Superior temporal gyrus (tissue), 1 donor: ENCODE data around the gene KCTD20.
"Not testable (repeated sequence)": the region's sequence is repeated elsewhere in the genome, so short reads cannot be mapped to it uniquely, and the experiment has no call there.

Experiments used
- DNase-seq: peaks from one replicate; pipeline ENCODE4 v3.0.0-alpha.2; 2016; ENCODE audit errors: extremely low spot score

Gene KCTD20

DNA sequence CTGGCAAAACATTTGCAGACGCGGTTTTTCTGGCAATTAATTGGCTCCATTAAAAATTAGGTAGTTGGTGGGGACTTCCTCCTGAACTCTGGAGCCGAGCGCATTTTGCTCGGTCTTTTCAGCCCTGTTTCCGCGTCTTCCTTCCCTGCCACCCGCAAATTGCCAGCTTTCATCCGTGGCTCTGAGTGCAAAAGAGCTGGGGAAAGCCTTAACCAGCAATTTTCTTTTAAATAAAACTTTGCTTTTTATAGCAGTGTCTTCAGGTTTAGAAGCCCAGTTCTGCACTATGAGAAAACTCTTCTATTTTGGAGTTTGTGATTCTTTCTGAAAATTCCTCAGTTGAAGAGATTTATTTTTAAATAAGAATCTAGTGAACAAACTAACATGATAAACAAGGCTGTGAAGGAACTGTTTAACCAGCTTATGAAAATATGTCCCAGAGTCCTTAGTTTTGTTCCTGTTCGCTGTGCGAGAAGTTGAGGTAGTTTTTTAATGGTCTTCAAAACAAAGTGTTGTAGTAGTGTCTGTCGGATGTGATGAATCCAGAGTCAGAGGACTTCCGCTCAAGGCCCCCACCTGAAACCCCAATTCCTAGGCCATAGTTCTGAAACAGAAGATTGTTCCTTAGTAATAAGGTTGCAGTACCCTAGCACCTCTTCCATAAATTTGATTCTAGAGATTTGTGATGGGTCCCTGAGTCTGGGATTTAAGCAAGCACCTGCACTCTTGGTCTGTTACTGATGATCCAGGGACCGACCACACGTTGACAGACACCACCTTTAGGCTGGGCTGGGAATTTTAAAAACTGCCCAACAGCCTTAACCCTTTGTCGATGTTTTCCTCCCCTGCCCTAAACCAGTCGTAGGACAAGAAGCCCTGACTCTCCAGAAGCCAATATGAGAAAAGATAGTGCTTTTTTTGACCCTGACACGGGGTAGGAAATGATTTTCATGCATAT lies 950 bp downstream of the KCTD20 start:
- DNase-seq, result peak; percentile 61

DNA sequence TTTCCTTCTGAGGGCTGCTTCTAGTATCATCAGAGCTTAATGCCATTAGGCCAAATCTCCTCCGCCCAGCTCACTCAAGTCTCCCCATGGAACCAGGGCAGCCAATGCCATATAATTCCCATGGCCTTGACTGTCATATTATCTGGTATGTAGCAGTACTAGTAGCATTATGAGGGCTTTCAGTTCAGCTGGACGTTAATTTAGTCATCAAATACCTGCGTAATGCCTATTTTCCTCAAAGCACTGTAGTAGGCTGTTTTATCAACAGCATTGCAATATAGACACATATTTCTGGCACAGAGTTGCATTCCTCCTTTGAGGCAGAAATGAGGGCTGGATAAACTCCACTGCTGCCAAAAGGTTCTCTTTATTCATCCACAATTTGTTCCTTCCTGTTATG lies 1.7 kb downstream of the KCTD20 start:
- DNase-seq, result no peak

DNA sequence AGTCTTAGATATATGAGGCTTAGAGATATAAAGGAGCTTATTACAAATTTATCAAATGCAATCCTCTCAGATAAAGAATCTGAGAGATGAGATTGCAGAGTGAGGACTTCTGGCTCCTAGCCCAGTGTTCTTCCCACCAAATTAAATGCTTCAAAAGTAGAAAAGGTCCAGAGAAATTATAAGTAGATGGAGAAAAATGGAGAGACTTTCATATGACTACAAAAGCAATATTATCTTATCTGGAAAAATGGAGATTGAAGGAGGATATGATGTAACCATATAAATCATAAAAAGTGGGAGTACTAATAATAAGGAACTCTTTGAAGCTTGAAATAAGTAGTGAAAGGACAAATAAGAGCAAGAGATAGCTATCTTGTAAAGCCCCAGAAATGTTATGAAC lies 2.8 kb downstream of the KCTD20 start:
- DNase-seq, result no peak

DNA sequence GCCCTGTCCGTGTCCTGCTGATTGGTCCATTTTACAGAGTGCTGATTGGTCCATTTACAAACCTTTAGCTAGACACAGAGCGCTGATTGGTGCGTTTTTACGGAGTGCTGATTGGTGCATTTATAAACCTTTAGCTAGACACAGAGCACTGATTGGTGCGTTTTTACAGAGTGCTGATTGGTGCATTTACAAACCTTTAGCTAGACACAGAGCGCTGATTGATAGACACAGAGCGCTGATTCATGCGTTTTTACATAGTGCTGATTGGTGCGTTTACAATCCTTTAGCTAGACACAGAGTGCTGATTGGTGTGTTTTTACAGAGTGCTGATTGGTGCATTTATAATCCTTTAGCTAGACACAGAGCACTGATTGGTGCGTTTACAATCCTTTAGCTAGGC lies 6.4 kb downstream of the KCTD20 start:
- DNase-seq, result not testable (repeated sequence)

DNA sequence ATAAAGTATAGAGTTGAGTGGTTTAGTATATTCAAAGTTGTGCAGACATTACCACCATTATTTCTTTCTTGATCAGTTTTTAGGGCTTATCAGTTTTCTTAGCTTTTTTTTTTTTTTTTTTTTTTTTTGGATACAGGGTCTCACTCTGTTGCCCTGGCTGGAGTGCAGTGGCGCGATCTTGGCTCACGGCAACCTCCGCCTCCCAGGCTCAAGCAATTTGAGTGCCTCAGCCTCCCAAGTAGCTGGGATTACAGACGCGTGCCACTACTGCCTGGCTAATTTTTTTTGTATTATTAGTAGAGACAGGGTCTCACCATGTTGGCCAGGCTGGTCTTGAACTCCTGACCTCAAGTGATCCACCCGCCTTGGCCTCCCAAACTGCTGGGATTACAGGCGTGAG lies 10.1 kb downstream of the KCTD20 start:
- not testable (repeated sequence) for DNase-seq

DNA sequence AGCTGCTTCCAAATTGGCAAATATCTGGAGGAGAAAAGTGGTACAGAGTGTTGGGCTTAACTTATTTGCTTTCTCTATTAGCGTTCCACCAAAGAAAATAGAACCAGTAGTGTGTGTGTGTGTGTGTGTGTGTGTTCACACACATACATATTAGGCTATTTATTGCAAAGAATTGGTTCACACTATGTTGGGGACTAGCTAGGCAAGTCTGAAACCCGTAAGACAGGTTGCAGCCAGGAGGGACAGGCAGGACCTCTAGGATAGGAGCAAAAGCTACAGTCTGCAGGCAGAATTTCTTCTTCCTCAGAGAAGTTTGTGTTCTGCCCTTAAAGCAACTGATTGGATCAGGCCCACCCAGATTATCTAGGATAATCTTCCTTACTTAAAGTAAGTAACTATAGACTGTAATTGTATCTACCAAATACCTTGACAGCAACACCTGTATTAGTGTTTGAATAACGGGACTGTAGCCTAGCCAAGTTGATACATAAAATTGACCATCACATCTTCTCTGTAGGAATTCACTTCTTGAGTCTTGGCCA lies 12.8 kb downstream of the KCTD20 start:
- peak; percentile 1 for DNase-seq

DNA sequence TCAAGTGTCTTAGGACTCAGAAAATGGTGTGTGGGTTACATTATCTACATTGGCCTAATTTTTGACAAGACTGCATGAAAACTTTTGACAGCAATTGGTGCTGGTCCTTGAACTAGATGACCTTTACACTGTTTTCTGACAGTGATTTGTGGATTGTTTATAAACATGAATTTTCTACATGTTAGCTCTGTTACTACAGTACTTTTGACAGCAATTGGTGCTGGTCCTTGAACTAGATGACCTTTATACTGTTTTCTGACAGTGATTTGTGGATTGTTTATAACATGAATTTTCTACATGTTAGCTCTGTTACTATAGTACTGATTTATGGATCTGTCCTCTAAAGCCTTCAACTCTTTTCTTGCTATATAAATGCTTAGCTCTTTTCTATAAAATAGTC lies 16.7 kb downstream of the KCTD20 start:
- no peak for DNase-seq

DNA sequence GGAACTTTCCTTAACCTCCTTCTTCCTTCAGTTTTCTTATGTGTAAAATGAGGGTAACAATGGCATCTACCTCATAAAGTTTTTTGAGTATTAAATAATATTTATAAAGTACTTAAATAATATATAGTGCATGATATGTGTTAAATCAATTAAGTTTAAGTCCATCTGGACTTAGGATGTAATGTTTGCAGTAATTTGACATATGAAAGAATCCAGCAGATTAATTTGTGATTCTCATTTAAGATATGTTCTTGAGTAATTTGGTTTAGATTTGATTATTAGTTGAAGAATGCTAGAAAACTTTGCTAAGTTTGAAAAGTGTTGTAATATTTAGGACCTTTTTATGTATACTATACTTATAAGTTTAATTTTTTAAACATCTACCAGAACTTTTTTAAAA lies 18.1 kb downstream of the KCTD20 start:
- no peak for DNase-seq

DNA sequence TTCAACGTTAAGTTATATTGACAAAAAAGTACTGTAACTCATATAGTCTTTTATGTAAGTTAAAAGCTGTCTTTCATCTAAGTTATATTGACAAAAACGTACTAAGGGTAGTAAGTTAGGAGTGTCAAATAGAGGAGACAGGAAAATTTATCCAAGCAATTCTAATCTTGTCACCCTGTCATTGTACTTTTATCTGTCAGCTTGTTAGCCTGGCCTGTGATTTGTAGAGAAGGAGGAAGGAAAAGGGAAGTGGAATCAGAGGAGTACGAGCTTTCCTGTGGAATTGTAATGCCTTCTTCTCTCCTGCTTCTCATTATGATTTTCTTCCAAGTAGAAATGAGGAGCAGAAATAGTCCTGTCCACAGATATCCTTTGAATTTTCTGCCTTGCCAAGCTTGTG lies 18.8 kb downstream of the KCTD20 start:
- no peak for DNase-seq

DNA sequence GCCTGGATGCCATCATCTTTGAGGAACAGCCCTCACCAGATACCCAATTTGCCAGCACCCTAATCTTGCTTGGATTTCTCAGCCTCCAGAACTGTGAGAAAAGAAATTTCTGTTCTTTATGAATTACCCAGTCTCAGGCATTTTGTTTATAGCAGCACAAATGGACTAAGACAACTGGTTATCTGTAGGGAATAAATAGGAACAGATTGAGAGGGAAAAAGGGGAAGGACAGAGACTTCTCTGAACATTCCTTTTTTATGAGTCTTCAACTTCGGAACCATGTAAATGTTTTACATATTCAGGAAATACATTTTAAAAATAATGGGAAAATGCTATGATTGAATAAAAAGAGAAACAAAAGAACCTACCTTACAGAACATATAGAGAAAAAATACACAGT lies 20.9 kb downstream of the KCTD20 start:
- DNase-seq, result no peak

DNA sequence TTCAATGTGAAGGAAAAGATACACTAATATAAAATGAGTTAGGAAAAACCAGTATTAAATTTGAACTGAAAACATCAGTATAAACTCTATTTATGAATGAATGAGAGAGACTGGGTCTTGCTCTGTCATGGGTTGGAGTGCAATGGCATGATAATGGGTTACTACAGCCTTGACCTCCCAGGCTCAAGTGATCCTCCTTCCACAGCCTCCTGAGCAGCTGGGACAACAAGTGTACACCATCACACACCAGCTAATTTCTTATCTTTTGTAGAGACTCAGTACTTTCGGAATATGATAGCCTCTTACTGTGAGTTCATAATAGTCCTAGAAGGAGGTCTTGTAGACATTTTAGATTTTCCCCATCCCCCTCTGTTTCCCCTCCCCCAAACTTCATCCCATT lies 21.4 kb downstream of the KCTD20 start:
- DNase-seq, result no peak

DNA sequence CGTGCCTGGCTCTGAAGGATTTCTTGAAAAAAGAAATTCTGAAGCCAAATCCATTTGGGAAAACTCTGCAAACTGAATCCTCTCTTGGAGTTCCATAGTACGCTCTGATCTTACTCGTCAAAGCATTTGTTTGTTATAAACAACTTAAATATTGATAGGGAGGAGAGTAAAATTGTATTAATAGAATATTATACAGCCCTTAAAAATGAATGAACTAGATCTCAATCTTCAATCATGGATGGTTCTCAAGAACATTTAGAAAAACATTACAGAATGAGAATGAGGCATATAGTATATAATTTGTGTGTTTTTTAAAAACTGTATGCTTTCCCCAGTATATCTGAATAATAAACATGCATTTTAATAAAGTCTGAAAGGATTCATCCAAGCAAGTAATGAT lies 24.8 kb downstream of the KCTD20 start:
- DNase-seq, result no peak

DNA sequence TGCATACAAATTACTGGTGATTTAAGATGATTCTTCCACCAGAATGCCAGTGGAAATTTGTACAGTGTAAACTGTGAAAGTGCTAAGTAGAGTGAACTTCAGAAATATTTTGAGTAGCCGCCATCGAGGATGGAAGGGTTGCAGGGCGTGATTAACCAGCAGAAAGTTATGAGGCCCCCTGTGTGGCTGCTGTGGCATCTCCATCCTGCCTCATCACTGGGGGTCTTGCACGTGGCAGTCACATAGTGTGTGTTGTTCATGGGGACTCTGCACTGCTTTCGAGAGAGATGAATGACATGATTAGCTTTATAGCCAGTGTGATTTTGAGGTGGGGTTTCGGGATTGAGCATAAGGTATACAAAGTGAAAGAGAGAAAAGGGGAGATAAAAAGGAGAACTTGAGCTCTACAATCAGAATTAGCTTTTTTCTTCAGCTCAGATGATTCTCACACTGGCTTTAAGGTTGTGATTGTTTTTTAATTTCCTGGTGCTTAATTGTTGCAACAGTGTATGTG lies 26.4 kb downstream of the KCTD20 start:
- no peak for DNase-seq

DNA sequence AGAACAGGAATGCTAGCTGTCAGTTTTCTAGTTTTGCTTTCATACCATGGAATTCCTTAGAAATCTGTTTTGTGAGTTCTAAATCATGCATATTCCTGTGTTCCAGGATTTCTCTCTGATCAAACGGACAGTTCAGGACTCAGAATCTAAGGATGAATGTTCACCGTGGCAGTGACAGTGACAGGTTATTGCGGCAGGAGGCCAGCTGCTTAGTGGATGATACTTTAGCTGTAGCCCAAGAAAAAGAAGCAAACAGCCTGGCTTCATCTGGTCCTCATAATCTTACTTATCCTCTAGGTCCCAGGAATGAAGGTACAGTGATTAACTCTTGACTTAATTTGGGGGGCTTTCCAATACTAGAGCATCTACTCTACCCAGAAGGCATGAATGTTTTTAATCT lies 27.1 kb downstream of the KCTD20 start:
- no peak for DNase-seq

DNA sequence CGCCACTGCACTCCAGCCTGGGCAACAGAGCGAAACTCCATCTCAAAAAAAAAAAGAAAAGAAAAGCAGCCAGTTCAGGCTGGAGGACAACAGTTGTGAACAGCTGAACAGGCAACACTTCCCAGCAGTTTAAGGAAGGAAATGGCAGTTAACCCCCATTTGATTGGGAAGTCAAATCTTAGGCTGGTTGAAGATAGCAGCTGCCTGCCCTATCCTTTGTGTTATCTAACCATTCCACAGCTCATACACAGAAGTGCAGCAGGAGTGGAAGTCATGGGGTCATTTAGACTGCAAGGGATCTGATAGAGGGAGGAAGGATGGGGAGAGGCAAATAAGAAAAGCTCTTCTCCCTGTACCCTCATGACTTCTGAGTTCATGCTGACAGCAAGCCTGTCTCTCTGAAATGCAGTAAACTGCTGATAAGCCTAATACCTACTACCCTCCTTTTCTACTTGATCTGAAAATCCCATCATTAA lies 35.3 kb downstream of the KCTD20 start:
- DNase-seq, result no peak

DNA sequence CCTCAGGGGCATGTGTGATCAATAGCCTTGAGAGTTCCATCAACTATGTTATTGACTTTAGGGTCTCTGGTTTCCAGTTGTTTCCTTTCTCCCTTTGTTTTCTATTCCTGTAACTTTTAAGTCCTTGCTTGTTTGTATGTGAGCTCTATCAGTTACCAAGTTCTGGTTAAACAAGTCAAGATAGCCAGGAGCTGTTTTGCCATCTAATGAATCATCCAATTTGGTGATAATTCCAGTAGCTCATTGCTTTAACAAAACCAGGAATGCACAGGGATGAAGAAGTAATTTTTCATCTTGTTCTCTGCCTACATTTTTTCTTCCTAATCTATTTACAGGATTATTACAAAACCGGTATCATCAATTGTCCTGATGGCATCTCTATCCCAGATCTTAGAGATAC lies 36.5 kb downstream of the KCTD20 start:
- no peak for DNase-seq

DNA sequence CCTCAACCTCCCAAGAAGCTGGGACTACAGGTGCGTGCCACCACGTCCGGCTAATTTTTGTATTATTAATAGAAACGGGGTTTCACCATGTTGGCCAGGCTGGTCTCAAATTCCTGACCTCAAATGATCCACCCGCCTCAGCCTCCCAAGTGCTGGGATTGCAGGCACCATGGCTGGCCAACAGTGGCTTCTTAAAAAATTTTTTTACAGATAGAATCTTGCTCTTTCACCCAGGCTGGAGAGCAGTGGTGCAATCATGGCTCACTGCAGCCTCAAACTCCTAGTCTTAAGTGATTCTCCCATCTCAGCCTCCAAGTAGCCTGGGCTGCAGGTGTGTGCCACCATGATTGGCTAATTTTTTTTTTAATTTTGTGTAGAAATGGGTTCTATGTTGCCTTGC lies 40.5 kb downstream of the KCTD20 start:
- DNase-seq, result not testable (repeated sequence)

DNA sequence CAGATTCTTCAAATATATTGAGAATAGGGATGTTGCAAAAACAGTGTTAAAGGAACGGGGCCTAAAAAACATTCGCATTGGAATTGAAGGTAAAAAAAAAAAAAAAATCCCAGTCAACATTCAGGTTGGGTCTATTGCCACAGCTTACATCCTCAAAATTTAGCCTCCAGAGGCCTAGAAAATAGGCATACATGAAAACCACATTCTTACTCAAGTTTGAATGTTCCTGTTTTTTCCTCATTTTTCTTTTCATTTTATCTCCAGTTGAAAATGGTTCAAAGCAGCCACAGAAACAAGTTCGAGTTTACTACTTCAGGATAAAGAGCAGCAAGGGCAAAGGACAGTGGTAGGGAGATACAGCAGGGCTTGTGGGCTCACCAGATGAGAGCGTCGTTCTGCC lies 41.9 kb downstream of the KCTD20 start:
- no peak for DNase-seq

DNA sequence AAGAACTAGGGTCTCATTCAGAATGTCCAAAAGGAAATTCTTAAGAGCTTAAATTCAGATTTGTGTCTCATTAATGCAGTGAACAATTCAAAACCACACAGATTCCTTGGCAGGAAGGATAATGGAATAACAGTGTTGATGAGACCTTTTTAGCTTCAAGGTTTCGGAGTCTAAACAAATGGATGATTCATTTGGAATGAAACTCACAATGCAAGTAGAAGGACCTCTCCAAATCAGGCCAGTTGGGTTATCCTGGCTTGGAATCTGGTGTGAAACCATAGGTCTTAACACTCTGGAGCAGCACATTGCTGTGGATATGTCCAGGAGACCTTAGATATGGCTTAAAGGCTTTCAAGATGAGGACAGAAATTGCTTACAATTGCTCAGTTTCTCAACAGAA lies 44.9 kb downstream of the KCTD20 start:
- DNase-seq, result no peak

DNA sequence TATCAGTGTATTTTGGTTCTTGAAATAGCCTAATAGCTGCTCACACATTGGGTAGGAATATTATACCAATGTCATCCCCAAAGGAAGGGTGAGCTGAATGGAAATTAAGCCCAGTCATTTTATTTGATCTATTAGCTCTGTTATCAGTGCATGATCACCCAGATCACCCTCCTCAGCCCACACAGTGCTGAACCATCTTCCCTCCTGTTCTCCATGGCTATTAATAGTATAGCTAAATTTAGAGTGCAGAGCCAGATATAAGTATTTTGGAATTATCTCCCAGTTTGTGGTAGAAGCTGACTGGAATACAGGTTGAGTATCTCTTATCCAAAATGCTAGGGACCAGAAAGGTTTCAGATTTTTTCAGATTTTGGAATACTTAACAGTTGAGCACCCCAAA lies 45.4 kb downstream of the KCTD20 start:
- DNase-seq, result no peak

DNA sequence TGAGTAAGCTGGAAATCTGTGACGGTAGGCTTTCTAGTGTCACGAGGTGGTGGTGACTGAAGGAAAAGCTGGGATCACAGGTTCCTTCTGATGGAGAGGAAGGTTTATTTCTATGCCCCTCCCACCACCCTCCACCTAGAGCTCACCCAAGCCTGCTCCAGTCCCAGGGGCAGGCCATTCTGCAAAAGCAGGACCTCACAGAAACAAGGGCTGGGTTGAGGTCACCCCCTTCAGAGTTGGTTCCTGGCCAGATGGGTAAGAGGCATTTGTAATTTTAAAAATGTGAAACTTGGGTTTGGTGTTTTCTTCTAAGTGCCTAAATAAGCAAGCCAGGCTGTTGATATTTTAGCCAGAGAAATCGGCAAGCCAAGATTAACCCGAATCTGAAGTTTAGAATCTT lies 46.6 kb downstream of the KCTD20 start:
- no peak for DNase-seq

DNA sequence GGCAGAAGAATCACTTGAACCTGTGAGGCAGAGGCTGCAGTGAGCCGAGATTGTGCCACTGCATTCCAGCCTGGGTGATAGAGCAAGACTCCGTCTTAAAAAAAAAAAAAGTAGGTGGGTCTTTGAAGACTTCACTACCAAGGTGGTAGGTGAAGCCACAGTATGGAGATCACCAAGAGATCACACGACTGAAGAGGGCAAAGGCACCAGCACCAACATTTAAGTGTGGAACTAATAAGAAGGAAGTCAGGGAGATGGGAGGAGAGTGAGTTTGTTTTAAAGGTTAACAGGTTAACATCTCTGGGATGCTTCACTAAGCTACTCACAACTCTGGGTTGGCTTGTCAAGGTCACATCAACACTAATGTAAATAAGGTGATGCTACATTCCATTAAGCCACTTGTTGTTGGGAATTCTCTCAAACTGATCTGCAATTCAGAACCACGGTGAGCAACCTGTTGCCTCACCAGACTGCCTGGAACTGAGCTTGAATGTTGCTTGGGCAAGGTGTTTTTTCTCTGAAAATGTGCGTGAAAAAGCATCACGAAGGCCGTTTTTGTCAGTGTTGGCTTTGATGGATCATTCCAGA lies 48.7 kb downstream of the KCTD20 start:
- DNase-seq, result no peak

DNA sequence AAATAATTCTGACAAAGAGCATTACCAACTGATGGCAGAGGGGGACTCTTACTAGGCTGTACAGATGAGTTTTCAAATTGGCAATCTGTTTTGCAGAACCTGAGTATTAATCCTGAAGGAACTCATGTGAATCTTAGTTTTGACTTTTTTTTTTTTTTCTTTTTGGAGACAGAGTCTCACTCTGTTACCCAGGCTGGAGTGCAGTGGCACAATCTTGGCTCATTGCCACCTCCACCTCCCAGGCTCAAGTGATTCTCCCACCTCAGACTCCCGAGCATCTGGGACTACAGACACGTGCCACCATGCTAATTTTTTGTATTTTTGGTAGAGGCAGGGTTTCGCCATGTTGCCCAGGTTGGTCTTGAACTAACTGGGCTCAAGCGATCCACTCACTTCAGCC lies 49.3 kb downstream of the KCTD20 start:
- DNase-seq, result no peak
